Measurements from ENCODE around the gene CENPA.
"Not testable (repeated sequence)": the region's sequence is repeated elsewhere in the genome, so short reads cannot be mapped to it uniquely, and the experiment has no call there.

Gene CENPA

DNA sequence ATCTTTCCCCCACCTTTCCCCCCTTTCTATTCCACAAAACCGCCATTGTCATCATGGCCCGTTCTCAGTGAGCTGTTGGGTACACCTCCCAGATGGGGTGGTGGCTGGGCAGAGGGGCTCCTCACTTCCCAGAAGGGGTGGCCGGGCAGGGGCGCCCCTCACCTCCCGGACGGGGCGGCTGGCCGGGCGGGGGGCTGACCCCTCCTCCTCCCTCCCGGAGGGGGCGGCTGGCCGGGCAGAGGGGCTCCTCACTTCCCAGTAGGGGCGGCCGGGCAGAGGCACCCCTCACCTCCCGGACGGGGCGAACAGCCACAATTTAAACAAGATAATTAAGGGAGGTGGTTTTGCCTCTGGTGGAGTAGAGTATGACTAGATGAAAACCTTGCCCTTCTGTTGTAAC is 9.3 kb downstream of the CENPA start:
- DNase-seq: not testable (repeated sequence)

DNA sequence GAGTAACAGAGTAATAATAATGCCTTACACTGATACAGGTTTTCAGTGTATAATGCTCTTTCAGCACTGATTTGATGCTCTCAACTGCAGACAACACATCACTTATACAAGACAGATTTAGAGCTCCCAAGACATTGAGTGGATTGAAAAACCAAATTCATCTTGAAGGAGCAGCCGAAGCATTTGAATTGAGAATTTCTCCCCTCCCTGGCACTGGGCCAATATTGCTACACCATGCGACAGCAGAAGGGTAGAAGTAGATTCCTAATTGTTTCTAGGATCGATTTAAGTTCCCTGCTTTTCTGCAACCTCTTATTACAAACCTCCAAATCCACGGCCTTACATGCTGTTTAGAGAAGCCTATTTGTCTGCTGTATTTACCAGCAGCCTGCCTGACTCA is 15.5 kb downstream of the CENPA start:
- no peak for DNase-seq

DNA sequence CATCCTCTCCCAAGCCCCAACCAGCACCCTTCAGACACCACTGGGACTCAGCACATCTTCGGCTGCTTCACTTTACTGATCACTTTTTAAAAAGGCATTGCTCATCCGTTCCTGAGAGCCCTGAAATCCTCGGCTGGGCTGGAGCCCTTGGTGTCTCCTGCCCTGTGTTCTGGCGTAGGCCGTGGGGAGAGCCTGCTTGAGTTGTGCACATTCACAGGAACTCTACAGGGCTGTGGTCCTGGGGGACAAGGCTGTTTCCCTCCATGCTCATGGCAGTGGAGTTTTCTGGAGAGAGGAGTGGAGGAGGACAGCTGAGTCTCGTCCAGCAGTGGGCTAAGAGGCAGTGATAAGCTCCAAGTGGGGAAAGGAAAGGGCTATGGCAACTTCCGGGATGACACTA is 15.9 kb downstream of the CENPA start:
- no peak for DNase-seq

DNA sequence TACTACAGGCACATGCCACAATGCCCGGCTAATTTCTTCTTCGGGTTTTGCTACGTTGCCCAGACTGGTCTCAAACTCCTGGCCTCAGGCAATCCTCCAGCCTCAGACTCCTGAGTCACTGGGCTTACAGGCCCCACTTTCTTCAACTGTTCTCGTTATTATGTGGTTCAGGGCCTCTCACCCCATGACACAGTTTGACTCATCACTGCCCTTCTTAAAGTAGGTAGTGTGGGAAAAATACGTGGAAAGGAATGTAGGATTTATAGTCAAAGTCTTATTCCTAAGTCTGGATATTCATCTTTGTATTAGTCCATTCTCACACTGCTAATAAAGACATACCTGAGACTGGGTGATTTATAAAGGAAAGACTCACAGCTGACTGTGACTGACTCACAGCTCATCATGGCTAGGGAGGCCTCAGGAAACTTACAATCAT is 19.4 kb downstream of the CENPA start:
- DNase-seq: no peak

DNA sequence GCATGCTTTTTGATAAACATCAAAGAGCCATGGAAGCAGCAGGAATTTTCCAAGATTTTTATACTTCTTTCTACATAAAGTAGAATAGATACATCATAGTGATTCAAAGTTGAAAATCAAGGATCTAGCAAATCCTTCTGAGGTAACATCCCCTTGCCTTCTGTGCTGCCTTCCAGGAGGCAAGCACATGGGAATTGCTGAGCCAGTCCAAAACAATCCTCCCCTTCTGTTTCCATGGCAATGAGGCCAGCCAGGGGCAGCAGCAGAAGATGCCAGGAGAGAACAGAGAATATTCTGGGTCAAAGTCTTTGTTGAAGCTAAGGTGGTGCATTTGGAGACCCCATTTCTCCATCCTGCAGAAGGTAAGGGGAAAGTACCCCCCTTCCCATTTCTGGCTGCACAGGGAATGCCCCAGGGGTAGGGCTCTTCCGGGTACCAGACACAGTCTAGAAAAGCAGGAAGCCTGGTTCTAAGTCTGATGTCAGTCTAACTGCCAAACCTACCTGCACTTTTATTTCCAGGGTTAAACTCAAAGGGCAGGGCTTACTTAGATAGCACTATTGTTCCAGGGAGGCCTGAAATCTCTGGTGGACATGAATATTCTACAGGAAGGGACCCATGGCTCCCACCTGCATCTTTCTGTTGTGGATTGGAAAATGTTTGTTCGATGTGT is 22.1 kb downstream of the CENPA start:
- DNase-seq: no peak

DNA sequence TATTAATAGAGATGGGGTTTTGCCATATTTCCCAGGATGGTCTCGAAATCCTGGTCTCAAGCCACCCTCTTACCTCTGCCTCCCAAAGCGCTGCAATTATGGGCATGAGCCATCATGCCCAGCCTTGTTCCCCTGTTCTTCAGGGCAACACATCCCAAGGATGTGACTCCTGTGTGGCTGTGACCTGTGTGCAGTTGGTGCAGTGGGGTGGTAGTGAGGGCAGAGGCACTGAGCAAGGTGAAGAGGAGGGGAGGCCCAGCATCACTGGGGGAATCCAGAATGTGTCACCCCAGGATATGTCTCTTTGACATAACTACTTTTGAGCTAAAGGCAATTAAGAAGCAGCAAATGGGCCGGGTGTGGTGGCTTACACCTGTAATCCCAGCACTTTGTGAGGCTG is 23.4 kb downstream of the CENPA start:
- no peak for DNase-seq

DNA sequence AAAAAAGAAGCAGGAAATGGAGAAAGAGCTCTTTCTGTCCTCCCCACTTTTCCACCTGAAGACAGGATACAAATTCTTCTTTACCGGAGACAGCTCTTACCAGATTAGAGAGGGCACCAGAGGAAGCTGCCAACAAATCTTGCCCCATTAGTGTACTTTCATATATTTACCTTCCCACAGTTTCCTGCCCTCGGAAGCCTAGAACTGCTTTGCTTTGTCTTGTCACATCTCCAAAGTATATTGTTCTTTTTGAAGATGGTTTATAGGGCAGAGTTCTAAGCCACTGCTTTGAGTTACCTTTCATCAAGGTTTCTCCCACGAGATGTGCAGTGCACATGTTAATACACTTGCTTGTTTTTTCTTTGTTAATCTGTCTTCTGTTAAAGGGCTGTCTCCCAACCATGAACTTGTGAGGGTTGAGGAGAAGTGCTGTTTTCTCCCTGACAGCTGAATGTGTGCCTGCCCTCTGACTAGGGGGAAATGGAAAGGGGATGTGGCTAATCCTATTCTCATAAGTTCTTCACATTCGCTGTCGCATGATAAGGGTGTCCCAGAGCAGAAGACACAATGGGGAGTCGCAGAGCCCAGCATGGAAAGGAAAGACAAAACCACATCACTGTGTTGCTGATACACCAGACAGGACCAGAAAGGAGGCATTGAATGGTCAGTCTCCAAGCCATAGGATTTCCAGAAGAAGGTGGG is 24.2 kb downstream of the CENPA start:
- no peak for DNase-seq

DNA sequence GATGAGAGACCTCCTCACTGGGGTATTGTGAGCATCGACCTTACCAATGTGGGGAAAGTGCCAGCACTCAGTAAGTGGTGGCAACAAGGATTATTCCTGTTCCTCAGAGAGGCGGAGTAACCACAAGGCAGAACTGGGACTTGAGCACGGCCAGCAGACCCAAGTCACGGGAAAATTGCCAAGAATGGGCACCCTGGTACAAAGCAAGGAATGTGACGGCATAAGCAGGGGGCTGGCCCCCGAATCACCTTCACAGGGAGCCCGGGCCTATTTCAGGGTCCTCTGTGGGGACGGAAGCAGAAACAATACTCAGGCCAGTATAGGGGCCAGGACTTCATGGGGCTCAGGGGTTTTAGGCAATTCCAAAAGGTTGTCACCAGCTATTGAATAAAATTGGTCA is 25.4 kb downstream of the CENPA start:
- DNase-seq: no peak

DNA sequence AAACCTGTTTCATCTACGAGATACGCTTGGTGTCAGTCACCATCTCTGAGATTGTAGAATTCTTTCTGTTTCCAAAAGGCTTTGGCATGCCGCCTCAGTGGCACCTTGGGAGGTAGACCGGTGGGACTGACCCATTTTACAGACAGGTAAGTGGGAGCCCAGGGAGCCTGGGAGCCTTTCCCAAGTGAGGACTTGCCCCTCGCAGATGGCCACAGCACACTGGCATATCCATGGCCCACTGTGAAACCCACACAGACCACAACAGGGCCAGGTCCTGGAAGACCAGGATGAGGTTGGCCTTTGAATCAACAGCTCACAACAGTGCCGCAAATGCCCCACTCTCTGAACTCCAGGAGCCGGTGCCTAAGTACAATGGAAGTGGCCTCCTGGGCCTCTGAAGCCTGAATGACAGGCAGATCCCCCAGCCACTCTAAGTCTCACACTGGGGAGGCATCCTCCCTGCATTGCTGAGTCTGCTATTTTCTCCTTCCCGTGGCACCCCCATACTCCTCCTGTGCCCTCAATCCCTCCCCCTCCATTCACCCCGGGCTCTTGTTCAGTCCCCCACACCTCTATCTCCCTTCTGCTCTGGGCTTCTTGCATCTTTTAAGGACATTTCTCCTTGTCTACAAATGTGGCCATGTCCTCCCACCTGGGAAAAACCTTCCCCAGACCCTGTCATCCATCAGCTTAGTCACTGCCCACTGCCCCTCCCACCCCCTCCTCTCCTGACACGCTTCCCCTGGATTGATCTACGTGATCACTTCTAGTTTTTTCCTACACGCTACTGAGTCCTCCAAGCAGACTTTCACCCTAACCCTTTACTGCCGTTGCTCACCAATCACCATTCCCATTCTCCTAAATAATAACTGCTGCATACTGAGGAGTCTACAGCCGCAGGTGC is 26.2 kb downstream of the CENPA start:
- DNase-seq: no peak

DNA sequence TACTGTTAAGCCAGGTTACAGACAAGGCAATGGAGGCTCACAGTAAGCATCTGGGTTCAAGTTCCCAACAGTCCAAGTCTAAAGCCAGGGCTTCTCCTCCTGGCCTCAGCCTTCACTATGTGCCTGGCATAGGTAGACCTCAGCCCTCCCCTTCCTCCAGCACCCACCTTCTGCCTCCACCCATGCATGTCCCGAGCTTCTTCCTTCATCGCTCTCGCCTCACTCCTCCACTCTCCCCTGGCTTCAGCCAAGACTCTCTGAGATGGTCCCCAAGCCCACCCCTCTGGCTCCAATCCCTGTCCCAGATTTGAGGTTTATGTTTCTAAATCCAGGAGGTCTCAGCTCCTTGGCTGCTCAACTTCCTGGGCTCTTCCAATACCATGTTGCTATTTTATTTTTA is 26.9 kb downstream of the CENPA start:
- DNase-seq: no peak

DNA sequence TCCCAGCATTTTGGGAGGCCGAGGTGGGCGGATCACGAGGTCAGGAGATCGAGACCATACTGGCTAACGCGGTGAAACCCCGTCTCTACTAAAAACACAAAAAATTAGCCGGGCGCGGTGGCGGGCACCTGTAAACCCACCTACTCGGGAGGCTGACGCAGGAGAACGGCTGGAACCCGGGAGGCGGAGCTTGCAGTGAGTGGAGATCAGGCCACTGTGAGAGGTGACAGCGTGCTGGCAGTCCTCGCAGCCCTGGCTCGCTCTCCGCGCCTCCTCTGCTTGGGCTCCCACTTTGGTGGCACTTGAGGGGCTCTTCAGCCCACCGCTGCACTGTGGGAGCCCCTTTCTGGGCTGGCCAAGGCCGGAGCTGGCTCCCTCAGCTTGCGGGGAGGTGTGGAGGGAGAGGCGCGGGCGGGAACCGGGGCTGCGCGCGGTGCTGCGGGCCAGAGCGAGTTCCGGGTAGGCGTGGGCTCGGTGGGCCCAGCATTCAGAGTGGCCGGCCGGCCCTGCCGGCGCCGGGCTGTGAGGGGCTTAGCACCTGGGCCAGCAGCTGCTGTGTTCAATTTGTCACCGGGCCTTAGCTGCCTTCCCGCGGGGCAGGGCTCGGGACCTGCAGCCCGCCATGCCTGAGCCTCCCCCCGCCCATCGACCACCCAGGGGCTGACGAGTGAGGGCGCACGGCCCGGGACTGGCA is 28.4 kb downstream of the CENPA start:
- DNase-seq: not testable (repeated sequence)

DNA sequence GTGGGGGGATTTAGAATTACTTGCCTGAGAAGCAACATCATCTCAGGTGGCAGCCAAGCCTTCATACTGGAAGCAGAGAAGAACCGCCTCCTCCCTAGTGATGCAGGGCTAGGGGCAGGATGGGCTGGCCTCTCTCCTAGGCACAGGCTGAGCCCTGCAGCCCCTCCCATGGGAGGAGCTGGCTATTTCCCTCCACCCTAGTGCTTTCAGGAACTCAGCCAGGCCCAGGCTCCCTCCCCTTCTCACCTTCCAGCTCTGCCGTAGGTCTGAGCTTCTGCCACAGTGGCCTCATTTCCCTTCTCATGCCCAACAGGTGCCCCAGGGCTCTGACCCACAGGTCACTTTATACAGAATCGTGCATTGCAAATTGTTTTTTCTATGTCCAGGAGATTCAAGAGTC is 31.0 kb downstream of the CENPA start:
- no peak for DNase-seq

DNA sequence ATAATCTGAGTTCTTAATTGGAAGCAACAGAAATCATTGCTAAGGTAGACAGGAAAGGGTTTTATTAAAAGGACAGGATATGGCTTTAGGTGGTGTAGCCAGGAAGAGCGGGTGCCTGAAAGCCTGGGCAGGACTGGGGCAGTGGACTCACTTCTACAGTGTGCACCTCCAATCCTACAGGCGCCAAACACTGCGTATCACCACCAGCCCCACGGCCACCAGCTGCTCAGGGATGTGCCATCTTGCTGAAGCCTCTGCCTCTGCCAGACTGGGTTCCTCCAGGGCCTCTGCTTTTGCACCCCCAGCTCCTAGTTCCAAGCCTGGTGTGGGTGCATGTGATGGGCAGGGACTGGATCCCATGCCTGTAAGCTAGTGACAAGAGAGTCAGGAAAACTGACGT is 32.4 kb downstream of the CENPA start:
- no peak for DNase-seq

DNA sequence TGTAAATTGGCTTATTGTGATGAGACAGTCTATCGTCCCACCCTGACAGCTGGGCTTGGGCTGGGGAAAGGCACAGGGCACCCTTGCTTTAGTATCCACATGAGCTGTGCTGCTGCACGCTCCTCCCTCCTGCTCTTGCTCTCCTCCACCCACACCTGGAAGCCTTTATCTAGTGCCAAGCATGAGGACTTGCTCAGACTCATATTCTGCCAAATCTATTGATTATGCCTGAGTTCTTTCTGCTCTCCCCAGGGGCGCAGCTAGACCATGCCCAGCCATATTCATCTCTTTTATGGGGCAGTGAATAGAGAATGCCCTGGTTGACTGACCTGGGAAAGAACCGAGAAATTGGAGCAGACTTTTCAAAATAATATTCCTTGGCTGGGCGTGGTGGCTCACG is 33.1 kb downstream of the CENPA start:
- no peak for DNase-seq

DNA sequence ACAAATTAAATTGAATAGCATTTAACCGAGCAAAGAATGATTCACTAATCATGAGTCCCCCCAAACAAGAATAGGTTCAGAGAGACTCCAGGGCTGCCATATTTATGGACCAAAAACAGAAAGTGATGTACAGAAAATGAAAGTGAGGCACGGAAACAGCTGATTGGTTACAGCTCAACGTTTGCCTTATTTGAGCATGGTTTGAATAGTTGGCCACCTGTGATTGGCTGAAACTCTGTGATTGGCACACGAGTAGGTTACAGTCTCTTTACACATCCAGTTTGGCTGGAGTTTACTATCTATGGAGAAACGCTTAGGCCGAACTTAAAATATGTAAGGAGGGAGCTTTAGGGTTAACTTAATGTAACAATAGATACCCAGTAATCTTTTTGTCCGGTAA is 35.1 kb downstream of the CENPA start:
- no peak for DNase-seq

DNA sequence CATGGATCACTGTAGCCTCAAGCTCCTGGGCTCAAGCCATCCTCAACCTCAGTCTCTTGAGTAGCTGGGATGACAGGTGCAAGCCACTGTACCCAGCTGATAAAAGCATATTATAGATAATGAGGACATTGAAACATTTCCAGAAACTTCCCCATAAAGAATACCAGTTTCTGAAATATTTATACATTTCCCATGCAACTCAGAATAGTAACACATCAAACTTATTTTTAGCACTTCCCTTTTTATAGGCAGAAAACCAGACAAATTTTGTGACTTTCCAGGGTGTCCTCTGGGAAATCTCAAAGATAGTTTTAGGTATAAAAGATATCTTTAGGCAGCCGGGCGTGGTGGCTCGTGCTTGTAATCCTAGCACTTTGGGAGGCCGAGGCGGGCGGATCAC is 37.0 kb downstream of the CENPA start:
- no peak for DNase-seq

DNA sequence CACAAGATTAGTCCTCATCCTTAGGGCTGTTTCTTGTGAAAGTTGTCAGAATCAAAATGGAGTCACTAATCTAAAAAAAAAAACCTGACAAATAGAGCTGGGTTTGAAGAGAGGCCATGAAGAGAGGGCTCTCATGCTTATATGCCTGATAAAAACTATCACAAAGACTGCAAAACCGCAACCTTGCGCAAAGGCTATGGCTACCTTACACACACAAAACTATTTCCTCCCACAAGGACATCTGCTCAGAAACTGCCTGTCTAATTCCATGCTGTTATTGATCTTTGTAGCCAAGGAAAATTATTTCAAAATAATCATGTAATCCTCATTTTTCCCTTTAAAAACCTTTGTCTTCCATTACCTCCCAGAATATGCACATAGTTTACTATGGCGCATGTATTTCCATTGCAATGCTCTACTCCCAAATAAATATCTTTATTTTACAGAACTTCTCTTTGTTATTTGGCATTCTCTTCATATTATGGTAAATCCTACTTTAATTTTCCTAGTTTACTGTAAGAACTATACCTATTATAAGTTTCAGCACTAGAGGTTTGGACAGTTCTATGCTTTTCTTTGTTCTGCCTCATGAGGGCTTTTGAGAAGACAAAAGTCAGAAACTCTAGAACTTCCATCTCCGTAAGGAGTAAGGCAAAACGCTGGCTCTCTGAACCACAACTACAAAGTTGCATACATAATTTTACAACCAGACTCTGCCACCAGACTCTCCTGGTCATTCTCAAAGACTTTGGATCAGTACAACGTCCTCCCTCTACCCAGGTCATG is 52.5 kb downstream of the CENPA start:
- no peak for DNase-seq

DNA sequence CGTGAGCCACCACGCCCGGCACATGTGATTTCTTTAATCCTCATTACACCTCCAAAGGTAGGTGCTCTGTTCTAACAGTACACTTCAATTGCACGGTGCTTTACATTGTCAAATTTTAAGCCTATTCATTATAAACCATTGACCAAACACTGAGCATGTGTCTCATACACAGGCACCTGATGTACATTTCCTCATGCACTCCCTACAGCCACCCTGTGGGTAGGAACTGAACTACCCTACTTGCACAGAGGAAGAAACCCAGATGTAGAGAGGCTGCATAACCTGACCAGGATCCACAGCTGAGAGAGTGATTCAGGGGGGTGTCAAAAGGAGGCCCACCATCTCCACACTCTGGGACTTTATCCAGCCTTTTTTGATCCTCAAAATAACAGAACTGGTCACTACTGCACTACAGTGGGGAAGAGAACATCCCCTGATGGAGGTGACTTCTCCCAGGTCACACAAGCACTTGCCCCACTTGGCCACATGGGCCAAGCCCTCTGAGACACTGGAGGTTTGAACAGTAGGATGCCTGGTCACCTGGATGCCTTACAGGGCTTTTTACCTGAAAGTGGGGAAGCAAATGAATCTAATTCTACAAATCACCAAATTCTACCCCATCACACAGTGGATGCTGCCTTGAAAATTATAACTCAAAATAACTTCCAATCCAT is 55.2 kb downstream of the CENPA start:
- DNase-seq: no peak

DNA sequence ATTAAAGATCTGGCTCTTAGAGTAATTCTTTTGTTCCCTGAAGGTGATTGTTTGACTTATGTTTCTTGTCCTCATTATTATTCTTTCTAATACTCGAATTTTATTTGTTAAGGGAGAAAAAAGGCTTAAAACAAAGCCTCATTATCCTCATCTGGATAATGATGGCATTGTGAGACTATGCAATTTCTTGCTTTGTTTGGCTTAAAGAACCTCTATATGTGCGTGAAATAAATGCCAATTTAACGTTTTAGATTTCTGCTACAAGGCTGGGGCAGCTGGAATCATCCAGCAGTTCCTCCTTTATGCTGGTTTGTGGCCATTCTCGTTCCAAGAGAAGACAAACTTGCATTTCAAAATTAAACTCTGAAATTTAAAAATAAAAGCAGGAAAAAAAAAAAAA is 57.2 kb downstream of the CENPA start:
- no peak for DNase-seq
